K562 (cell line): ENCODE results near the gene DOCK8. TPM values are rescaled to one million over a fixed set of nuclear protein-coding genes. Genes with fewer than 3 reads are reported as not detected.

Experiments used
- ATAC-seq: fragments of 200-7000 bp; cut with Tn5 transposase; 3 replicates; pipeline ENCODE4 v1.9.1; 2020; ENCODE audit warnings: moderate library complexity
- BruUV-seq: library from RNA; stranded (reverse); fragments of 400-500 nt; replicated peaks from 2 replicates; lab custom pipeline; 2021; lab: Mats Ljungman, UMichigan
- CTCF ChIA-PET: fragments of 300-600 bp; formaldehyde crosslinking; extraction: SDS; loops from one replicate; lab custom pipeline; 2021; ENCODE audit warnings: low intra/inter-chr PET ratio; lab: Yijun Ruan, JAX
- POLR2A ChIA-PET: fragments of 300-600, 350-650 bp; sonication (Branson Sonifier 250); formaldehyde crosslinking; extraction: SDS; loops from one replicate; lab custom pipeline; 2021; ENCODE audit warnings: antibody characterized with exemption, inconsistent platforms; lab: Yijun Ruan, JAX
- DNase-seq, 4 experiments: peaks; one replicate each; pipeline versions ENCODE4 v3.0.0 to v3.0.0-alpha.2; 2011 to 2018; ENCODE audit warnings: low spot score in 3 of 4, mixed read lengths in 3 of 4; ENCODE audit errors: extremely low read depth in 1 of 4
- FAIRE-seq: peaks from 2 replicates; lab custom pipeline; 2011; peaks lifted over from hg19 to GRCh38; lab: Jason Lieb, UNC
- H2AFZ ChIP-seq: 2 replicates; pipeline ENCODE4 v1.6.0; 2011; ENCODE audit warnings: low read depth, low read length, control low read depth, inconsistent platforms
- H3K27ac ChIP-seq: fragments of 200-600 bp; 3 replicates; pipeline ENCODE4 v1.8.0; 2011; ENCODE audit warnings: low read depth, mild to moderate bottlenecking, control low read depth, inconsistent platforms, low read length, moderate library complexity, mixed read lengths; ENCODE audit errors: extremely low read depth
- H3K27me3 ChIP-seq, 2 experiments: fragments of 300-600 bp in 1 of 2; 2 replicates in 1 of 2; 3 replicates in 1 of 2; pipeline versions ENCODE4 v1.6.0 to v1.8.0; 2011; ENCODE audit warnings: inconsistent platforms in 2 of 2, low read length in 2 of 2, mild to moderate bottlenecking in 1 of 2, mixed read lengths in 1 of 2, moderate library complexity in 1 of 2; ENCODE audit not compliant: control insufficient read depth in 2 of 2, insufficient read depth in 2 of 2
- H3K36me3 ChIP-seq: fragments of 300-600 bp; 3 replicates; pipeline ENCODE4 v1.8.0; 2011; ENCODE audit warnings: mild to moderate bottlenecking, low read length, inconsistent platforms; ENCODE audit not compliant: control insufficient read depth, insufficient read depth
- H3K4me1 ChIP-seq, 2 experiments: fragments of 200-600 bp in 1 of 2; replicated peaks in 1 of 2; 2 replicates in 1 of 2; 3 replicates in 1 of 2; pipeline versions ENCODE4 v1.5.1 to v1.8.0; 2011; ENCODE audit warnings: inconsistent platforms in 2 of 2, low read length in 2 of 2, mild to moderate bottlenecking in 1 of 2, mixed read lengths in 1 of 2, moderate library complexity in 1 of 2; ENCODE audit not compliant: control insufficient read depth in 2 of 2, insufficient read depth in 2 of 2
- H3K4me2 ChIP-seq: 2 replicates; pipeline ENCODE4 v1.6.1; 2011; ENCODE audit warnings: low read length, control low read depth, inconsistent platforms, mixed read lengths; ENCODE audit not compliant: insufficient read depth
- H3K4me3 ChIP-seq: fragments of 200-600 bp; sonication (generic), shearing (Covaris generic); 2 replicates; pipeline ENCODE4 v1.5.1; 2016; ENCODE audit warnings: control low read depth, inconsistent platforms
- H3K79me2 ChIP-seq: fragments of 200-600 bp; 3 replicates; pipeline ENCODE4 v1.8.0; 2011; ENCODE audit warnings: low read length, inconsistent platforms; ENCODE audit not compliant: control insufficient read depth, insufficient read depth
- H3K9ac ChIP-seq, 2 experiments: 2 replicates each; pipeline versions ENCODE4 v1.6.0 to v1.6.1; 2011; ENCODE audit warnings: low read depth in 2 of 2, low read length in 2 of 2, control low read depth in 1 of 2, inconsistent platforms in 1 of 2, mild to moderate bottlenecking in 1 of 2, mixed read lengths in 1 of 2; ENCODE audit not compliant: insufficient read depth in 1 of 2
- H3K9me1 ChIP-seq: one replicate; pipeline ENCODE4 v1.6.0; 2011; ENCODE audit warnings: inconsistent platforms, mild to moderate bottlenecking, low read length, moderate library complexity; ENCODE audit not compliant: control insufficient read depth, insufficient read depth
- H3K9me3 ChIP-seq: replicated peaks from 2 replicates; pipeline ENCODE4 v1.5.1; 2011; ENCODE audit warnings: low read depth, low read length, inconsistent platforms; ENCODE audit not compliant: control insufficient read depth, insufficient read depth
- H4K20me1 ChIP-seq: replicated peaks from 2 replicates; pipeline ENCODE4 v1.6.1; 2011; ENCODE audit warnings: low read length, inconsistent platforms, mixed read lengths; ENCODE audit not compliant: control insufficient read depth, insufficient read depth
- ATF1 ChIP-seq, 2 experiments: fragments of 450-650 bp in 1 of 2; IDR thresholded peaks; 2 replicates each; pipeline ENCODE4 v1.6.1; 2016; ENCODE audit warnings: missing compliant biosample characterization in 1 of 2, missing genetic modification characterization in 1 of 2
- EWSR1 ChIP-seq: fragments of 450-650 bp; IDR thresholded peaks from 2 replicates; pipeline ENCODE4 v1.6.1; 2018; ENCODE audit warnings: borderline replicate concordance, mild to moderate bottlenecking, low read depth, moderate library complexity; ENCODE audit not compliant: partially characterized antibody
- JUND ChIP-seq, 2 experiments: IDR thresholded peaks; 2 replicates in 1 of 2; 3 replicates in 1 of 2; pipeline ENCODE4 v1.6.1; 2011; ENCODE audit warnings: borderline replicate concordance in 2 of 2, low read depth in 2 of 2, low read length in 2 of 2, improper control_type of control experiment in 1 of 2, missing biosample characterization in 1 of 2, missing genetic modification characterization in 1 of 2, missing genetic modification reagents in 1 of 2
- NEUROD1 ChIP-seq: fragments of 150-350 bp; IDR thresholded peaks from 2 replicates; pipeline ENCODE4 v1.6.1; 2014; ENCODE audit warnings: borderline replicate concordance, low read length, low read depth; ENCODE audit not compliant: partially characterized antibody
- RBBP5 ChIP-seq: fragments of 200-600 bp; sonication (generic); IDR thresholded peaks from 2 replicates; pipeline ENCODE4 v1.6.1; 2012; ENCODE audit warnings: borderline replicate concordance, mild to moderate bottlenecking, low read length, control low read depth, inconsistent platforms; ENCODE audit not compliant: insufficient read depth, poor library complexity, severe bottlenecking
- ZFP1 ChIP-seq: fragments of 450-650 bp; formaldehyde crosslinking; IDR thresholded peaks from 2 replicates; pipeline ENCODE4 v1.4.0; 2020; ENCODE audit warnings: mild to moderate bottlenecking, mixed read lengths
- ZNF197 ChIP-seq: fragments of 200-800 bp; sonication (Bioruptor generic); IDR thresholded peaks from 2 replicates; pipeline ENCODE4 v1.6.1; 2016; ENCODE audit warnings: low read depth, missing genetic modification characterization, missing compliant biosample characterization
- WGBS: fragments of 100-300 bp; shearing (Covaris generic); methylation state at CpG from one replicate; pipeline ENCODE4 v1.1.6; 2016; ENCODE audit warnings: low coverage, mixed read lengths; ENCODE audit not compliant: insufficient coverage; ENCODE audit errors: missing lambda C conversion rate; 5-methylcytosine and 5-hydroxymethylcytosine counted together
- in situ Hi-C: fragments of 300-500 bp; cut with MboI; formaldehyde crosslinking; loops from 4 replicates; pipeline ENCODE4 v1.15.0; 2018; ENCODE audit warnings: inconsistent platforms, mixed read lengths
- intact Hi-C: fragments of 100-400 bp; cut with micrococcal nuclease; formaldehyde crosslinking; loops from 2 replicates; pipeline ENCODE4 v1.14.2; 2022
- polyA plus RNA-seq, 8 experiments: library from polyadenylated mRNA; depleted of rRNA in 4 of 8; stranded (reverse) in 5 of 8; unstranded in 3 of 8; fragments of >200 nt; fragmentation: Nextera tagmentation in 2 of 8; fragmentation: Illumina TruSeq in 1 of 8; extraction: Ambion mirVana in 2 of 8; extraction: Trizol in 1 of 8; gene quantifications; 2 replicates each; pipeline versions ENCODE4 v1.2.1 to v1.2.3, GENCODE V29; 2011 to 2014; ENCODE audit warnings: inconsistent platforms in 1 of 8, missing spikeins in 1 of 8
- total RNA-seq, 7 experiments: library from RNA; depleted of rRNA in 6 of 7; stranded (reverse); fragments of >200 nt in 6 of 7; fragmentation: Illumina TruSeq in 2 of 7; extraction: Trizol in 2 of 7; gene quantifications; 2 replicates each; pipeline versions ENCODE4 v1.2.1 to v1.2.3, GENCODE V29; 2011 to 2021; ENCODE audit warnings: low replicate concordance in 1 of 7
- TF ChIP-seq, protein P1 (sequence below): sonication (generic); formaldehyde crosslinking; IDR thresholded peaks from 2 replicates; pipeline ENCODE4 v1.8.1; 2023; ENCODE audit warnings: mild to moderate bottlenecking, missing genetic modification reagents
- TF ChIP-seq, protein P2 (sequence below): fragments of 250-450 bp; sonication (Bioruptor Pico); IDR thresholded peaks from 2 replicates; pipeline ENCODE4 v1.5.0; 2021; ENCODE audit warnings: mild to moderate bottlenecking, borderline replicate concordance
- TF ChIP-seq, protein P3 (sequence below): fragments of 250-450 bp; sonication (Bioruptor Pico); IDR thresholded peaks from 2 replicates; pipeline ENCODE4 v1.5.0; 2021
- TF ChIP-seq, protein P4 (sequence below): fragments of 250-450 bp; sonication (Bioruptor Pico); IDR thresholded peaks from 2 replicates; pipeline ENCODE4 v1.8.0; 2021; ENCODE audit warnings: mild to moderate bottlenecking, moderate library complexity

Gene DOCK8
- total and polyA plus RNA-seq, 9 of the 15 experiments (the other 6 are each of a cell fraction or from before 2014, with no cell fraction given): 14.4 to 53.8 (median 25.1) TPM

DNA sequence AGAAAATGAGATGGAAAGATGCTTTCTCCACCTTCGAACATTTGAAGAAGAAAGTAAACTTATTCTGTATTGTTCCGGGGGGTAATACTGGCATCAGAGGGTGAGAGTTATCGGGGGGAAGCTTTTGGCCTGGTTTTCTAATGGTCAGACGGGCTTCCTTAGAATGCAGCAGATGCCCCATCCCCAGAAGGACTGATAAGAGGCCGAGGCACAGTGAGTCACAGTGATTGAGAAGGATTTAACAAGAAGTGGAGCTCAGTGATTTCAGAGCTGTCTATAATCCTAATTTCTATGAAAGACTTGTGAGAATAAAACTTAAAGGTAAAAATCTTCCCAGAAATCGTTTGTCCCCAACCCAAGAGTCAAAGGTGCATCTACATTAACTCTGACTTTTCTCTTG, 123.9 kb downstream of the DOCK8 start (continued):
- TF ChIP-seq, protein P1, sequence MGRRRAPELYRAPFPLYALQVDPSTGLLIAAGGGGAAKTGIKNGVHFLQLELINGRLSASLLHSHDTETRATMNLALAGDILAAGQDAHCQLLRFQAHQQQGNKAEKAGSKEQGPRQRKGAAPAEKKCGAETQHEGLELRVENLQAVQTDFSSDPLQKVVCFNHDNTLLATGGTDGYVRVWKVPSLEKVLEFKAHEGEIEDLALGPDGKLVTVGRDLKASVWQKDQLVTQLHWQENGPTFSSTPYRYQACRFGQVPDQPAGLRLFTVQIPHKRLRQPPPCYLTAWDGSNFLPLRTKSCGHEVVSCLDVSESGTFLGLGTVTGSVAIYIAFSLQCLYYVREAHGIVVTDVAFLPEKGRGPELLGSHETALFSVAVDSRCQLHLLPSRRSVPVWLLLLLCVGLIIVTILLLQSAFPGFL (CRISPR knock-in tag): no peak
- no peak for TF ChIP-seq ATF1 (CRISPR knock-in tag; IDR thresholded peaks at IDR 0.05)
- TF ChIP-seq ATF1 (tag; IDR thresholded peaks at IDR 0.05): no peak
- no peak for TF ChIP-seq JUND (IDR thresholded peaks at IDR 0.05; ENCODE audit: borderline replicate concordance, low read depth, low read length)
- TF ChIP-seq JUND (tag; IDR thresholded peaks at IDR 0.05; ENCODE audit: borderline replicate concordance, low read depth, low read length): no peak
- TF ChIP-seq RBBP5: no peak
- TF ChIP-seq EWSR1: no peak

DNA sequence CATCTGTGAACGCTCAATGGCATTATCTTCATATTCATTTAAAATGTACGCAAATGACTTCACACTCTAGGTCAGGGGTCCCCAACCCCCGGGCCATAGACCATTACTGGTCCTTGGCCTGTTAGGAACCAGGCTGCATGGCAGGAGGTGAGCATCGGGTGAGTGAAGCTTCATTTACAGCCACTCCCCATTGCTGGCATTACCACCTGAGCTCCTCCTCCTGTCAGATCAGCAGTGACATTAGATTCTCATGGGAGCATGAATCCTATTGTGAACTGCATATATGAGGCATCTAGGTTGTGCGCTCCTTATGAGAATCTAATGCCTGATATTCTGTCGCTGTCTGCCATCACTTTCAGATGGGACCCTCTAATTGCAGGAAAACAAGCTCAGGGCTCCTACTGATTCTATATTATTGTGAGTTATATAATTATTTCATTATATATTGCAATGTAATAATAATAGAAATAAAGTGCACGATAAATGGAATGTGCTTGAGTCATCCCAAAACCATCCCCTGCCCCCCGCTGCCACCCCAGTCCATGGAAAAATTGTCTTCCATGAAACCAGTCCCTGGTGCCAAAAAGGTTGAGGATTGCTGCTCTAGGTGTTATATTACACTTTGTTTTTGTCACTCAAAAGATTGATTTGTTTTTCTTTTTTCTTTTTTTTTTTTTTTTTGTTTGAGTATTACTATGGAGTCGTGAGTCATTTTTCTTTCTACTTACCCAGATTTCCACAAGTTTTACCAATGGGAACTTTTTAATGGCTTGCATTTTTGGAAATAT, 127.2 kb downstream of the DOCK8 start:
- ChIA-PET CTCF (no interaction called here), POLR2A (no interaction called here)
- intact Hi-C loops (no loop called here), in situ Hi-C loops (no loop called here)
- no peaks in the 10 kb centered on the region for H3K27me3 ChIP-seq
- H3K36me3 ChIP-seq: peaks cover 66% of the 10 kb centered on the region; the same call in 2 of the 3 replicates
- H4K20me1 ChIP-seq: no peaks in the 10 kb centered on the region
- no peaks in the 10 kb centered on the region for H3K9me3 ChIP-seq
- FAIRE-seq (no peak), DNase-seq (no peak), ATAC-seq (no peak)
- no peak overlapping the region for H3K4me2 ChIP-seq
- no peak overlapping the region for H3K27ac ChIP-seq
- BruUV-seq: no TSS peak
- no peak overlapping the region for H3K4me3 ChIP-seq
- TF ChIP-seq, protein P2, sequence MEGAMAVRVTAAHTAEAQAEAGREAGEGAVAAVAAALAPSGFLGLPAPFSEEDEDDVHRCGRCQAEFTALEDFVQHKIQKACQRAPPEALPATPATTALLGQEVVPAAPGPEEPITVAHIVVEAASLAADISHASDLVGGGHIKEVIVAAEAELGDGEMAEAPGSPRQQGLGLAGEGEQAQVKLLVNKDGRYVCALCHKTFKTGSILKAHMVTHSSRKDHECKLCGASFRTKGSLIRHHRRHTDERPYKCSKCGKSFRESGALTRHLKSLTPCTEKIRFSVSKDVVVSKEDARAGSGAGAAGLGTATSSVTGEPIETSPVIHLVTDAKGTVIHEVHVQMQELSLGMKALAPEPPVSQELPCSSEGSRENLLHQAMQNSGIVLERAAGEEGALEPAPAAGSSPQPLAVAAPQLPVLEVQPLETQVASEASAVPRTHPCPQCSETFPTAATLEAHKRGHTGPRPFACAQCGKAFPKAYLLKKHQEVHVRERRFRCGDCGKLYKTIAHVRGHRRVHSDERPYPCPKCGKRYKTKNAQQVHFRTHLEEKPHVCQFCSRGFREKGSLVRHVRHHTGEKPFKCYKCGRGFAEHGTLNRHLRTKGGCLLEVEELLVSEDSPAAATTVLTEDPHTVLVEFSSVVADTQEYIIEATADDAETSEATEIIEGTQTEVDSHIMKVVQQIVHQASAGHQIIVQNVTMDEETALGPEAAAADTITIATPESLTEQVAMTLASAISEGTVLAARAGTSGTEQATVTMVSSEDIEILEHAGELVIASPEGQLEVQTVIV (CRISPR knock-in tag): no peak
- TF ChIP-seq NEUROD1 (no peak), ZNF197 (CRISPR knock-in tag) (no peak), ZFP1 (CRISPR knock-in tag) (no peak)
- TF ChIP-seq, protein P3, sequence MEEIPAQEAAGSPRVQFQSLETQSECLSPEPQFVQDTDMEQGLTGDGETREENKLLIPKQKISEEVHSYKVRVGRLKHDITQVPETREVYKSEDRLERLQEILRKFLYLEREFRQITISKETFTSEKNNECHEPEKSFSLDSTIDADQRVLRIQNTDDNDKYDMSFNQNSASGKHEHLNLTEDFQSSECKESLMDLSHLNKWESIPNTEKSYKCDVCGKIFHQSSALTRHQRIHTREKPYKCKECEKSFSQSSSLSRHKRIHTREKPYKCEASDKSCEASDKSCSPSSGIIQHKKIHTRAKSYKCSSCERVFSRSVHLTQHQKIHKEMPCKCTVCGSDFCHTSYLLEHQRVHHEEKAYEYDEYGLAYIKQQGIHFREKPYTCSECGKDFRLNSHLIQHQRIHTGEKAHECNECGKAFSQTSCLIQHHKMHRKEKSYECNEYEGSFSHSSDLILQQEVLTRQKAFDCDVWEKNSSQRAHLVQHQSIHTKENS (CRISPR knock-in tag): no peak
- TF ChIP-seq, protein P4, sequence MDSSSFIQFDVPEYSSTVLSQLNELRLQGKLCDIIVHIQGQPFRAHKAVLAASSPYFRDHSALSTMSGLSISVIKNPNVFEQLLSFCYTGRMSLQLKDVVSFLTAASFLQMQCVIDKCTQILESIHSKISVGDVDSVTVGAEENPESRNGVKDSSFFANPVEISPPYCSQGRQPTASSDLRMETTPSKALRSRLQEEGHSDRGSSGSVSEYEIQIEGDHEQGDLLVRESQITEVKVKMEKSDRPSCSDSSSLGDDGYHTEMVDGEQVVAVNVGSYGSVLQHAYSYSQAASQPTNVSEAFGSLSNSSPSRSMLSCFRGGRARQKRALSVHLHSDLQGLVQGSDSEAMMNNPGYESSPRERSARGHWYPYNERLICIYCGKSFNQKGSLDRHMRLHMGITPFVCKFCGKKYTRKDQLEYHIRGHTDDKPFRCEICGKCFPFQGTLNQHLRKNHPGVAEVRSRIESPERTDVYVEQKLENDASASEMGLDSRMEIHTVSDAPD: no peak
- no peak overlapping the region for H2AFZ ChIP-seq
- 97% methylated on average over 9 of the region's 9 CpGs for WGBS
- no peaks in the 10 kb centered on the region for H3K9me1 ChIP-seq
- no peaks in the 10 kb centered on the region for H3K4me1 ChIP-seq
- no peaks in the 10 kb centered on the region for H3K79me2 ChIP-seq
- H3K9ac ChIP-seq: no peak overlapping the region
